Renal cortical epithelial cell (primary cell): ENCODE results near the gene VEGFC. TPM values are rescaled to one million over a fixed set of nuclear protein-coding genes. Genes with fewer than 3 reads are reported as not detected.

Source experiments
- DNase-seq: peaks from one replicate; pipeline ENCODE4 v3.0.0-alpha.2; 2011; ENCODE audit warnings: low read depth
- total RNA-seq: library from RNA; depleted of rRNA; stranded (reverse); fragments of >200 nt; gene quantifications from 2 replicates; pipeline ENCODE4 v1.2.3, GENCODE V29; 2014

VEGFC gene
- total RNA-seq, 1 donor from 2014 or later = 2.6 TPM

- no peak for DNase-seq
Observed at GRCh38 chr4:176761872-176762271, 30.9 kb downstream of the VEGFC start.

- no peak for DNase-seq
Observed at GRCh38 chr4:176760471-176760870, 32.3 kb downstream of the VEGFC start.

GRCh38 chr4:176758731-176759130 is 34.0 kb downstream of the VEGFC start:
- DNase-seq = peak; percentile 19

GRCh38 chr4:176758323-176758722 is 34.4 kb downstream of the VEGFC start:
- no peak for DNase-seq

GRCh38 chr4:176755613-176756012 is 37.1 kb downstream of the VEGFC start:
- DNase-seq = no peak

- no peak for DNase-seq
Observed at GRCh38 chr4:176755001-176755400, 37.7 kb downstream of the VEGFC start.

- DNase-seq = peak; percentile 11
Observed at GRCh38 chr4:176753049-176753448, 39.7 kb downstream of the VEGFC start.

- DNase-seq = no peak
Observed at GRCh38 chr4:176752191-176752749, 40.5 kb downstream of the VEGFC start.

GRCh38 chr4:176751061-176751460 is 41.7 kb downstream of the VEGFC start:
- no peak for DNase-seq

- no peak for DNase-seq
Observed at GRCh38 chr4:176746846-176747245, 45.9 kb downstream of the VEGFC start.

- peak; percentile 4 for DNase-seq
Observed at GRCh38 chr4:176745902-176746301, 46.8 kb downstream of the VEGFC start.

- no peak for DNase-seq
Observed at GRCh38 chr4:176744091-176744490, 48.6 kb downstream of the VEGFC start.

- DNase-seq = no peak
Observed at GRCh38 chr4:176742211-176742610, 50.5 kb downstream of the VEGFC start.

- DNase-seq = no peak
Observed at GRCh38 chr4:176741253-176741652, 51.5 kb downstream of the VEGFC start.

- DNase-seq = peak; percentile 3
Observed at GRCh38 chr4:176735300-176735699, 57.4 kb downstream of the VEGFC start.

GRCh38 chr4:176734461-176734860 is 58.3 kb downstream of the VEGFC start:
- no peak for DNase-seq

GRCh38 chr4:176729489-176729888 is 63.2 kb downstream of the VEGFC start:
- no peak for DNase-seq

- DNase-seq = no peak
Observed at GRCh38 chr4:176726803-176727202, 65.9 kb downstream of the VEGFC start.

GRCh38 chr4:176721459-176721858 is 71.3 kb downstream of the VEGFC start:
- no peak for DNase-seq

- no peak for DNase-seq
Observed at GRCh38 chr4:176718881-176719280, 73.8 kb downstream of the VEGFC start.

GRCh38 chr4:176717237-176717636 is 75.5 kb downstream of the VEGFC start:
- DNase-seq = no peak

- no peak for DNase-seq
Observed at GRCh38 chr4:176709417-176709816, 83.3 kb downstream of the VEGFC start.

- no peak for DNase-seq
Observed at GRCh38 chr4:176708771-176709311, 83.9 kb downstream of the VEGFC start.

- DNase-seq = no peak
Observed at GRCh38 chr4:176690716-176691115, 102.0 kb downstream of the VEGFC start.
